Tibial artery (tissue), 4 donors: ENCODE data around the gene ERC2.
A peak's percentile ranks its signal among the peaks of the same experiment; 100 is the strongest.

Experiments used
- DNase-seq, 2 donors: peaks; one replicate each; pipeline ENCODE4 v3.0.0-alpha.2; 2019
- H3K27ac ChIP-seq, 2 donors: fragments of 200-600 bp; sonication (generic) in 1 of 2; 1 replicate in 1 of 2; 2 replicates in 1 of 2; pipeline ENCODE4 v1.5.1; 2018 to 2019; ENCODE audit warnings: mild to moderate bottlenecking in 1 of 2
- H3K27me3 ChIP-seq, 2 donors: fragments of 200-600 bp; sonication (generic) in 1 of 2; one replicate each; pipeline versions ENCODE4 v1.5.1 to v1.6.0; 2016 to 2019
- H3K36me3 ChIP-seq, 3 donors: fragments of 200-600 bp; sonication (generic) in 2 of 3; one replicate each; pipeline ENCODE4 v1.5.1; 2016 to 2019; ENCODE audit warnings: mild to moderate bottlenecking in 2 of 3
- H3K4me1 ChIP-seq, 4 donors: fragments of 200-600 bp; sonication (generic) in 2 of 4; 1 replicate in 3 of 4; 2 replicates in 1 of 4; pipeline ENCODE4 v1.5.1; 2016 to 2019
- H3K4me3 ChIP-seq, 2 donors: fragments of 200-600 bp; sonication (generic) in 1 of 2; 1 replicate in 1 of 2; 2 replicates in 1 of 2; pipeline ENCODE4 v1.5.1; 2018 to 2019; ENCODE audit warnings: mild to moderate bottlenecking in 2 of 2
- H3K9me3 ChIP-seq, 3 donors: fragments of 200-600 bp; sonication (generic) in 1 of 3; one replicate each; pipeline ENCODE4 v1.5.1; 2016 to 2019
- intact Hi-C: fragments of 100-400 bp; cut with DNase I; formaldehyde crosslinking; loops from one replicate; pipeline ENCODE4 v1.15.0; 2023; ENCODE audit warnings: low total_unique reads
- TF ChIP-seq, protein P1 (sequence below), 2 experiments: fragments of 200-600 bp in 1 of 2; fragments of 450-650 bp in 1 of 2; IDR thresholded peaks; one replicate each; pipeline ENCODE4 v1.5.1; 2017 to 2019; ENCODE audit warnings: antibody characterized with exemption in 2 of 2, mild to moderate bottlenecking in 1 of 2, moderate library complexity in 1 of 2

ERC2 gene

DNA sequence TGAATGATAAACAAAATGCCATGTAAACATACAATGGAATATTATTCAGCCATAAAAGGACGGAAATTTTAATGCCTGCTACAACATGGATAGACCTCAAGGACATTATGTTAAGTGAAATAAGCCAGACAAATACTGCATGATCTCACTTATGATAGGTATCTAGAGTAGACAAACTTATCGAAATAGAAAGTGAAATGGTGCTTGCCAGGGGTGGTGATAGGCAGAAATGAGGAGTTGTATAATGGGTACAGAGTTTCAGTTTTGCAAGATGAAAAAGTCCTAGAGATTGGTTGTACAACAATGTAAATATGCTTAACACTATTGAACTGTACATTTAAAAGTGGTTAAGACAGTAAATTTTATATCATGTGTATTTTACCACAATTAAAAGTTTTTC, 287.8 kb downstream of the ERC2 start:
- intact Hi-C loops, result no loop called here
- TF ChIP-seq, protein P1, sequence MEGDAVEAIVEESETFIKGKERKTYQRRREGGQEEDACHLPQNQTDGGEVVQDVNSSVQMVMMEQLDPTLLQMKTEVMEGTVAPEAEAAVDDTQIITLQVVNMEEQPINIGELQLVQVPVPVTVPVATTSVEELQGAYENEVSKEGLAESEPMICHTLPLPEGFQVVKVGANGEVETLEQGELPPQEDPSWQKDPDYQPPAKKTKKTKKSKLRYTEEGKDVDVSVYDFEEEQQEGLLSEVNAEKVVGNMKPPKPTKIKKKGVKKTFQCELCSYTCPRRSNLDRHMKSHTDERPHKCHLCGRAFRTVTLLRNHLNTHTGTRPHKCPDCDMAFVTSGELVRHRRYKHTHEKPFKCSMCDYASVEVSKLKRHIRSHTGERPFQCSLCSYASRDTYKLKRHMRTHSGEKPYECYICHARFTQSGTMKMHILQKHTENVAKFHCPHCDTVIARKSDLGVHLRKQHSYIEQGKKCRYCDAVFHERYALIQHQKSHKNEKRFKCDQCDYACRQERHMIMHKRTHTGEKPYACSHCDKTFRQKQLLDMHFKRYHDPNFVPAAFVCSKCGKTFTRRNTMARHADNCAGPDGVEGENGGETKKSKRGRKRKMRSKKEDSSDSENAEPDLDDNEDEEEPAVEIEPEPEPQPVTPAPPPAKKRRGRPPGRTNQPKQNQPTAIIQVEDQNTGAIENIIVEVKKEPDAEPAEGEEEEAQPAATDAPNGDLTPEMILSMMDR (IDR thresholded peaks at IDR 0.05), result no peak
- DNase-seq, result no peak
- H3K27me3 ChIP-seq, result no peaks in the 10 kb centered on the region
- no peaks in the 10 kb centered on the region for H3K36me3 ChIP-seq
- H3K27ac ChIP-seq, result no peak overlapping the region
- H3K4me1 ChIP-seq, result no peaks in the 10 kb centered on the region
- H3K4me3 ChIP-seq, result no peak overlapping the region
- H3K9me3 ChIP-seq, result no peaks in the 10 kb centered on the region

DNA sequence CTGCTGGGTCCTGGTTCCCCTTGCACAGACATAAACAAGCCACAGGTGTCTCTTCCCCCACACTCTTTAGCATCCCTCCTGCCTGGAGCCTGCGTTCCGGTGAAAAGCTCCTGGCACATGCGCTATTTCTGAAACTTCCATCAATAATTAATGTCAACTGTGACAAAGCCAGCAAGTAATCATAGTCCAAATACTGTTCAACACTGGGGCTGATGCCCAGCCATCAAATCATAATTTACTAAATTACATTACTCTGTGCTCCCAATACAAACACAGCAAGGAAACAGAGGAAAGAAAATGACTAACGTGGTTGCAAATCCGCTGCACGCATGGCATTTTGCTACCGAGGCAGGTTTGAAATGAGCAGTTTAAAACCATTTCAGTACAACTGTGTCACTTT, 294.7 kb downstream of the ERC2 start:
- H3K4me3 ChIP-seq, result no peak overlapping the region
- DNase-seq, result no peak
- intact Hi-C loops, result no loop called here
- H3K36me3 ChIP-seq, result no peaks in the 10 kb centered on the region
- H3K9me3 ChIP-seq, result no peaks in the 10 kb centered on the region
- H3K4me1 ChIP-seq, result no peaks in the 10 kb centered on the region
- H3K27ac ChIP-seq, result no peak overlapping the region
- TF ChIP-seq, protein P1 (IDR thresholded peaks at IDR 0.05), result no peak
- peaks cover 0 to 3% of the 10 kb centered on the region in 2 donors for H3K27me3 ChIP-seq

DNA sequence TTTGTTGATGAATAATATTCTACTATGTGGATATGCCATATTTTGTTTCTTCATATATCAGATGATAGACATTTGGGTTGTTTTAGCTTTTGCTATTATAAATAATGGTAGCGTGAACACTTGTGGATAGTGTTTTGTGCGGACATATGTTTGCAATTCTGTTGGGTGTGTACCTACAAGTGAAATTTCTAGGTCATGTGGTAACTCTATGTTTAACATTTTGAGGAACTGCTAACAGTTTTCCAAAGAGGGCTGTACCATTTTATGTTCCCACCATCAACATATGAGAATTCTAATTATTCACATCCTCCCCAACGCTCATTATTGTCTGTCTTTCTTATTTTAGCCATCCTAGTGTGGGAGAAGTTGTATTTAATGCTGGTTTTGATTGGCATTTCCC, 303.8 kb downstream of the ERC2 start:
- no peak overlapping the region for H3K4me3 ChIP-seq
- H3K9me3 ChIP-seq, result peaks cover 0 to 6% (median 0%) of the 10 kb centered on the region in 3 donors
- H3K27me3 ChIP-seq, result no peaks in the 10 kb centered on the region
- no peak overlapping the region for H3K27ac ChIP-seq
- H3K4me1 ChIP-seq, result no peaks in the 10 kb centered on the region
- H3K36me3 ChIP-seq, result no peaks in the 10 kb centered on the region
- intact Hi-C loops, result no loop called here
- TF ChIP-seq, protein P1 (IDR thresholded peaks at IDR 0.05), result no peak
- no peak for DNase-seq

DNA sequence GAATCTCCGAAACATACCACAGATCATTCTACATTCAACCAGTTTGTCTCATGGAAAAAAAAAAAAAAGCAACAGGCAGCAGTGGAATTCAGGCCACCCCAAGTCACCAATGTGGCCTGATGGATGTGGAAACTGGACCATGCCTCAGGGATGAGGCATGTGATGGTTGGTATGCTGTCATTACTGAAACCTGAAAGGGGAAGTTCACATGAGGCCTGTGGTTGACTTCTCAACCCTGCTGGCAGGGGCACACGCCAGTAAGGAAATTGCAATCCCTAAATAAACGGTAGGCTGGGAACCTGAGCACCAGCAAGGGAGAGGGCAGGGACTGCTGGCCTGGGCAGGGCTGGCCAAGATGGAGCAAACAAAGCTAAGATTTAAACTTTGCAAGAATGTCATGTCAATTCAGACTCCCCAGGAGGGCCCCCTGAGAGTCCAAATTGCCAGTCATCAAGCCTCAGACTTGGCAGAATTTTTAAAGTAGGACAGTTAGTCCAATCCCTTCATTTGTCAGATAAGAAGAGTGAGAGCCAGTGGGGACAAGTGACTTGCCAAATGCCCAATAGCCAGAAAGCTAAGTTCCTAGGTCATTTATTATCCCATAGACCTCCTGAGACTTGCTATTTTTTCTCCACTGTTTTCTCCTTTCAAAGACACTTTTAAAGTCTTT, 310.4 kb downstream of the ERC2 start:
- intact Hi-C loops, result no loop called here
- H3K36me3 ChIP-seq, result no peaks in the 10 kb centered on the region
- TF ChIP-seq, protein P1 (IDR thresholded peaks at IDR 0.05), result no peak

DNA sequence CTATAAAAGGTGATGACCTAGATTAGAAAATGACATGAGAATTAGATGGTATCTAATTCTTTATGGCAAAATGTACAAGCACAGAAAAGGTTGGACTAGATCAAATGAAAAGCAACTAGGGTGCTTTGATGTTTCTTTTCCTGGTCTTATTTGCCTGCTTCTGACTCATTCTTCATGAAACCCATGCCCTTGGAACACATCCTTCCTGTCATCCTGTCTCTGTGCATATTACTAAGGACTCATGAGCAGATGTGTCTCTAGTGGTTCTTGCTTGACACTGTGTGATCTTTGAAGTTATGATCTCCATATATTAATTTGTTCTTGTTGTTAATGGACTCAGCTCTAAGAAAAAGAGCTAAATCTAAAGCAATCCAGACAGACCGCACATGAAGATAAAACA, 314.0 kb downstream of the ERC2 start:
- H3K27me3 ChIP-seq, result no peaks in the 10 kb centered on the region
- DNase-seq, result no peak
- H3K27ac ChIP-seq, result no peak overlapping the region
- no peaks in the 10 kb centered on the region for H3K9me3 ChIP-seq
- H3K4me3 ChIP-seq, result no peak overlapping the region
- no peaks in the 10 kb centered on the region for H3K36me3 ChIP-seq
- H3K4me1 ChIP-seq, result peaks cover 0 to 12% (median 0%) of the 10 kb centered on the region in 4 donors
- TF ChIP-seq, protein P1 (IDR thresholded peaks at IDR 0.05), result no peak
- intact Hi-C loops, result no loop called here

More for the DNA sequence above, 310.4 kb downstream of the ERC2 start:
- no peak overlapping the region for H3K4me3 ChIP-seq
- peaks cover 0 to 6% (median 0%) of the 10 kb centered on the region in 3 donors for H3K9me3 ChIP-seq
- H3K4me1 ChIP-seq, result peaks cover 0 to 12% (median 0%) of the 10 kb centered on the region in 4 donors
- peak; percentile 48 to 68 for DNase-seq
- no peaks in the 10 kb centered on the region for H3K27me3 ChIP-seq
- no peak overlapping the region for H3K27ac ChIP-seq
